H9 (cell line): ENCODE data around the gene VPS45. TPM values are rescaled to one million over a fixed set of nuclear protein-coding genes. Genes with fewer than 3 reads are reported as not detected.

Source experiments
- DNase-seq: peaks from one replicate; pipeline ENCODE4 v3.0.0-alpha.2; 2017
- H2AFZ ChIP-seq: one replicate; pipeline ENCODE4 v1.6.1; 2013; ENCODE audit warnings: mild to moderate bottlenecking, low read length, control low read depth, moderate library complexity
- H2AK5ac ChIP-seq: 2 replicates; pipeline ENCODE4 v1.6.1; 2013; ENCODE audit warnings: low read length, control low read depth, mixed read lengths; ENCODE audit not compliant: insufficient read length
- H2BK120ac ChIP-seq: one replicate; pipeline ENCODE4 v1.6.1; 2013; ENCODE audit warnings: low read depth, mild to moderate bottlenecking, low read length, control low read depth, inconsistent platforms; ENCODE audit not compliant: poor library complexity, severe bottlenecking
- H2BK12ac ChIP-seq: 2 replicates; pipeline ENCODE4 v1.6.1; 2013; ENCODE audit warnings: low read length, control low read depth, mixed read lengths, low read depth; ENCODE audit not compliant: insufficient read length
- H2BK15ac ChIP-seq: 2 replicates; pipeline ENCODE4 v1.6.1; 2013; ENCODE audit warnings: low read depth, low read length, control low read depth
- H2BK20ac ChIP-seq: one replicate; pipeline ENCODE4 v1.6.1; 2013; ENCODE audit warnings: low read depth, mild to moderate bottlenecking, low read length, control low read depth, inconsistent platforms; ENCODE audit not compliant: poor library complexity, severe bottlenecking
- H2BK5ac ChIP-seq: 2 replicates; pipeline ENCODE4 v1.6.1; 2013; ENCODE audit warnings: low read length, control low read depth, mixed read lengths; ENCODE audit not compliant: insufficient read length
- H3K14ac ChIP-seq: 2 replicates; pipeline ENCODE4 v1.6.1; 2013; ENCODE audit warnings: low read length, control low read depth; ENCODE audit not compliant: insufficient read depth
- H3K18ac ChIP-seq: 2 replicates; pipeline ENCODE4 v1.6.1; 2013; ENCODE audit warnings: low read depth, mild to moderate bottlenecking, mixed read lengths, low read length, control low read depth; ENCODE audit not compliant: insufficient read length
- H3K23ac ChIP-seq: 2 replicates; pipeline ENCODE4 v1.6.1; 2013; ENCODE audit warnings: low read length, control low read depth, mixed read lengths, low read depth; ENCODE audit not compliant: insufficient read length
- H3K23me2 ChIP-seq: 2 replicates; pipeline ENCODE4 v1.6.1; 2013; ENCODE audit warnings: low read depth, mild to moderate bottlenecking, mixed read lengths, low read length, control low read depth; ENCODE audit not compliant: insufficient read length, poor library complexity, severe bottlenecking
- H3K27ac ChIP-seq: 2 replicates; pipeline ENCODE4 v1.5.1; 2013; ENCODE audit warnings: low read length, control low read depth, mixed read lengths, low read depth; ENCODE audit not compliant: insufficient read length
- H3K27me3 ChIP-seq: 2 replicates; pipeline ENCODE4 v1.6.1; 2013; ENCODE audit warnings: low read length, control low read depth, inconsistent platforms; ENCODE audit not compliant: insufficient read depth
- H3K4ac ChIP-seq: 2 replicates; pipeline ENCODE4 v1.6.1; 2013; ENCODE audit warnings: low read depth, mild to moderate bottlenecking, control low read depth, inconsistent platforms, low read length, moderate library complexity
- H3K4me1 ChIP-seq: 2 replicates; pipeline ENCODE4 v1.6.1; 2013; ENCODE audit warnings: low read length, control low read depth, inconsistent platforms; ENCODE audit not compliant: insufficient read depth
- H3K4me2 ChIP-seq: 2 replicates; pipeline ENCODE4 v1.6.1; 2013; ENCODE audit warnings: low read length, control low read depth, mixed read lengths; ENCODE audit not compliant: insufficient read length, insufficient read depth
- H3K56ac ChIP-seq: 2 replicates; pipeline ENCODE4 v1.6.1; 2013; ENCODE audit warnings: low read depth, mild to moderate bottlenecking, mixed read lengths, low read length, control low read depth; ENCODE audit not compliant: insufficient read length
- H3K79me1 ChIP-seq: 2 replicates; pipeline ENCODE4 v1.6.1; 2013; ENCODE audit warnings: low read depth, mild to moderate bottlenecking, moderate library complexity, low read length, control low read depth, inconsistent platforms; ENCODE audit not compliant: insufficient read depth, poor library complexity, severe bottlenecking
- H3K79me2 ChIP-seq: 2 replicates; pipeline ENCODE4 v1.6.1; 2013; ENCODE audit warnings: low read length, control low read depth, inconsistent platforms; ENCODE audit not compliant: insufficient read depth
- H3K9ac ChIP-seq: 2 replicates; pipeline ENCODE4 v1.6.1; 2013; ENCODE audit warnings: low read length, control low read depth, mixed read lengths; ENCODE audit not compliant: insufficient read length; ENCODE audit errors: extremely low read depth
- H3K9me3 ChIP-seq: one replicate; pipeline ENCODE4 v1.6.1; 2013; ENCODE audit warnings: low read depth, low read length, inconsistent platforms; ENCODE audit not compliant: control insufficient read depth
- H3T11ph ChIP-seq: one replicate; pipeline ENCODE4 v1.6.1; 2013; ENCODE audit warnings: mild to moderate bottlenecking, low read length, control low read depth, inconsistent platforms
- H4K20me1 ChIP-seq: one replicate; pipeline ENCODE4 v1.6.1; 2013; ENCODE audit not compliant: control insufficient read depth, insufficient read length, insufficient read depth
- H4K5ac ChIP-seq: 2 replicates; pipeline ENCODE4 v1.6.1; 2013; ENCODE audit warnings: low read depth, mild to moderate bottlenecking, mixed read lengths, low read length, control low read depth; ENCODE audit not compliant: insufficient read length
- H4K8ac ChIP-seq: replicated peaks from 2 replicates; pipeline ENCODE4 v1.6.1; 2013; ENCODE audit warnings: low read length, control low read depth, mixed read lengths, low read depth; ENCODE audit not compliant: insufficient read length
- H4K91ac ChIP-seq: 2 replicates; pipeline ENCODE4 v1.6.1; 2013; ENCODE audit warnings: low read depth, mild to moderate bottlenecking, moderate library complexity, mixed read lengths, low read length, control low read depth; ENCODE audit not compliant: insufficient read length
- H3K27ac Mint-ChIP-seq, 3 experiments: 2 replicates in 2 of 3; 3 replicates in 1 of 3; pipeline ENCODE4 v1.8.0; 2020 to 2021; ENCODE audit warnings: mixed read lengths in 3 of 3, mild to moderate bottlenecking in 1 of 3, moderate library complexity in 1 of 3
- H3K27me3 Mint-ChIP-seq: 2 replicates; pipeline ENCODE4 v1.8.0; 2021; ENCODE audit warnings: low read depth, mild to moderate bottlenecking, moderate library complexity, mixed read lengths
- H3K36me3 Mint-ChIP-seq, 3 experiments: 2 replicates in 2 of 3; 3 replicates in 1 of 3; pipeline ENCODE4 v1.8.0; 2020 to 2021; ENCODE audit warnings: low read depth in 3 of 3, mixed read lengths in 3 of 3; ENCODE audit not compliant: insufficient read depth in 1 of 3
- H3K4me1 Mint-ChIP-seq, 2 experiments: 2 replicates each; pipeline ENCODE4 v1.8.0; 2020; ENCODE audit warnings: mixed read lengths in 2 of 2
- H3K4me3 Mint-ChIP-seq, 2 experiments: 2 replicates in 1 of 2; 3 replicates in 1 of 2; pipeline ENCODE4 v1.8.0; 2020 to 2021; ENCODE audit warnings: mild to moderate bottlenecking in 2 of 2, mixed read lengths in 2 of 2, moderate library complexity in 1 of 2
- H3K9me3 Mint-ChIP-seq, 2 experiments: 2 replicates in 1 of 2; 3 replicates in 1 of 2; pipeline ENCODE4 v1.8.0; 2020; ENCODE audit warnings: mild to moderate bottlenecking in 2 of 2, mixed read lengths in 2 of 2, moderate library complexity in 1 of 2
- CTCF ChIP-seq: fragments of 200-600 bp; sonication (generic); conservative IDR thresholded peaks from 3 replicates; pipeline ENCODE4 v1.8.0; 2021; ENCODE audit warnings: antibody characterized with exemption, mild to moderate bottlenecking
- total RNA-seq: library from RNA; stranded (reverse); gene quantifications from 2 replicates; pipeline ENCODE4 v1.2.1, GENCODE V29; 2021

Gene VPS45
- total RNA-seq, 1 experiment from 2014 or later: 31.8 TPM

- H4K8ac ChIP-seq: no peak overlapping the region
- no peaks in the 10 kb centered on the region for H3K9me3 ChIP-seq
- H3K4me1 ChIP-seq: no peaks in the 10 kb centered on the region
- H2BK12ac ChIP-seq: no peak overlapping the region
- no peak overlapping the region for H4K5ac ChIP-seq
- no peak overlapping the region for H3K4ac ChIP-seq
- no peak overlapping the region for H3K23ac ChIP-seq
- no peak overlapping the region for H3K4me2 ChIP-seq
- H2BK120ac ChIP-seq: no peak overlapping the region
- H3K14ac ChIP-seq: no peak overlapping the region
- no peak overlapping the region for H3K18ac ChIP-seq
- no peaks in the 10 kb centered on the region; a peak in 1 of 5 replicates for H3K9me3 Mint-ChIP-seq
- H3K23me2 ChIP-seq: no peaks in the 10 kb centered on the region
- no peak overlapping the region for H2BK5ac ChIP-seq
- no peak for TF ChIP-seq CTCF
- H2AK5ac ChIP-seq: no peak overlapping the region
- no peaks in the 10 kb centered on the region for H3K36me3 Mint-ChIP-seq
- H3T11ph ChIP-seq: no peak overlapping the region
- H3K9ac ChIP-seq: no peak overlapping the region
- H3K27ac ChIP-seq: no peak overlapping the region
- no peak overlapping the region for H3K56ac ChIP-seq
- H3K4me3 Mint-ChIP-seq: no peak overlapping the region
- no peaks in the 10 kb centered on the region for H3K27me3 Mint-ChIP-seq
- no peaks in the 10 kb centered on the region for H3K4me1 Mint-ChIP-seq
- no peak overlapping the region for H3K27ac Mint-ChIP-seq
- H2AFZ ChIP-seq: no peak overlapping the region
- no peak overlapping the region for H2BK20ac ChIP-seq
- H3K79me1 ChIP-seq: no peaks in the 10 kb centered on the region
- no peaks in the 10 kb centered on the region for H4K20me1 ChIP-seq
- DNase-seq: no peak
- H4K91ac ChIP-seq: no peak overlapping the region
- no peaks in the 10 kb centered on the region for H3K79me2 ChIP-seq
- no peaks in the 10 kb centered on the region for H3K27me3 ChIP-seq
- no peak overlapping the region for H2BK15ac ChIP-seq
Measured at GRCh38 chr1:150127464-150127863, 59.9 kb downstream of the VPS45 start.
